D721Med (cell line): Measurements from ENCODE around the gene VKORC1.
"Not testable (repeated sequence)": the region's sequence is repeated elsewhere in the genome, so short reads cannot be mapped to it uniquely, and the experiment has no call there.

ENCODE experiments used
- DNase-seq: peaks from one replicate; pipeline ENCODE4 v3.0.0; 2011; ENCODE audit warnings: low spot score; ENCODE audit not compliant: insufficient read length
- FAIRE-seq: peaks from 2 replicates; lab custom pipeline; 2011; peaks lifted over from hg19 to GRCh38; lab: Jason Lieb, UNC
- CTCF ChIP-seq: IDR thresholded peaks from 2 replicates; pipeline ENCODE4 v1.5.1; 2012; ENCODE audit warnings: mild to moderate bottlenecking, control low read depth; ENCODE audit not compliant: insufficient read depth; ENCODE audit errors: missing control alignments

The VKORC1 gene

GRCh38 chr16:31109622-31110021 lies 15.0 kb upstream of the VKORC1 start:
- FAIRE-seq (no peak), DNase-seq (no peak)
- no peak for TF ChIP-seq CTCF

DNA sequence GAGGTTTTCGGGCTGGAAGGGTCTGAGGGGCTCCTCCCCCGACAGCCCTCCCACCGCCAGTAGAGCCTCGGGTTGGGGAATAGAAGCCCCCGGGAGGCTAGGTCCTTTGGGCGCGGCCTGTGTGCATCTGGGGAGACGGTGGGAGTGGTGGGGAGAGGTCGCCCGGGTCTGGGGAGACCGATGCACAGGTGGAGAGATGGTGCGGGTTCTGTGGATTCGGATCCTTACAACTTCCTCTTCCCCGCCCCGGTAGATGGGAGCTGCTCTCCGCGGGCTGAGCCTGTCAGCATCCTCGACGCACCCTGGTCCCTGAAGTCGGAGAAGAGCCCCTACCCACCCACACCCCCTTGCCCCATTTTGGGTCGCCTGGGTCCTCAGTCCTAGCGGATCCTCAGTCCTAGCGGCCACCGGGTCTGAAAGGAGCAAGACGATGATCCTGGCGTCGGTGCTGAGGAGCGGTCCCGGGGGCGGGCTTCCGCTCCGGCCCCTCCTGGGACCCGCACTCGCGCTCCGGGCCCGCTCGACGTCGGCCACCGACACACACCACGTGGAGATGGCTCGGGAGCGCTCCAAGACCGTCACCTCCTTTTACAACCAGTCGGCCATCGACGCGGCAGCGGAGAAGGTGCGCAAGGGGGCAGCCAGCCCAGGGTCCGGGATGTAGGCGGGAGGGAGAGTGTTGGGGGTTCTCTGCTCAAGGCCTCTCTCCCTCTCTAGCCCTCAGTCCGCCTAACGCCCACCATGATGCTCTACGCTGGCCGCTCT lies 14.4 kb upstream of the VKORC1 start:
- no peak for FAIRE-seq
- no peak for TF ChIP-seq CTCF
- DNase-seq, result no peak

GRCh38 chr16:31108035-31108793 lies 13.6 kb upstream of the VKORC1 start, which contains the start of gene BCKDK:
Gene BCKDK (plus strand): TSS chr16:31108386. CDS start chr16:31109224, 838 bp downstream.
- no peak for TF ChIP-seq CTCF
- DNase-seq, result peak; percentile 88
- FAIRE-seq, result no peak

DNA sequence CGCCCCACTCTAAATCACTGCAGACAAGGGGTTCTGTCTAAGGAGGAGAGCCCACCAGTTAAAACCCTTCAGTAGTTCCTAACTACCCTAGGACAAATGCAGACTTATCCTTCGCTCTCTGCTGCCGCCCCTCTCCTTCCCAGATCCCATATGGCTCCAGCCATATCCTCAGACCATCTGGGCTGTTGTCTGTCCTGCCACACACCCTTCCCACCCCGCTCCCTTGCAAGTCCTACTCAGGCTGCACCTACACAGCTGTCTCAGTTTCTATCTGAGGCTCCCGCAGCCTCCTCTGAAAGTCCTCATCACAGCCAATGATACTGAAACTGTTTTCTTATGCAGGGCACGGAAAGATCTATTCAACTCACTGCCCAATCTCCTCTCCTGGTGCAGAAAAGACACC lies 12.9 kb upstream of the VKORC1 start:
- DNase-seq, result no peak
- FAIRE-seq, result no peak

DNA sequence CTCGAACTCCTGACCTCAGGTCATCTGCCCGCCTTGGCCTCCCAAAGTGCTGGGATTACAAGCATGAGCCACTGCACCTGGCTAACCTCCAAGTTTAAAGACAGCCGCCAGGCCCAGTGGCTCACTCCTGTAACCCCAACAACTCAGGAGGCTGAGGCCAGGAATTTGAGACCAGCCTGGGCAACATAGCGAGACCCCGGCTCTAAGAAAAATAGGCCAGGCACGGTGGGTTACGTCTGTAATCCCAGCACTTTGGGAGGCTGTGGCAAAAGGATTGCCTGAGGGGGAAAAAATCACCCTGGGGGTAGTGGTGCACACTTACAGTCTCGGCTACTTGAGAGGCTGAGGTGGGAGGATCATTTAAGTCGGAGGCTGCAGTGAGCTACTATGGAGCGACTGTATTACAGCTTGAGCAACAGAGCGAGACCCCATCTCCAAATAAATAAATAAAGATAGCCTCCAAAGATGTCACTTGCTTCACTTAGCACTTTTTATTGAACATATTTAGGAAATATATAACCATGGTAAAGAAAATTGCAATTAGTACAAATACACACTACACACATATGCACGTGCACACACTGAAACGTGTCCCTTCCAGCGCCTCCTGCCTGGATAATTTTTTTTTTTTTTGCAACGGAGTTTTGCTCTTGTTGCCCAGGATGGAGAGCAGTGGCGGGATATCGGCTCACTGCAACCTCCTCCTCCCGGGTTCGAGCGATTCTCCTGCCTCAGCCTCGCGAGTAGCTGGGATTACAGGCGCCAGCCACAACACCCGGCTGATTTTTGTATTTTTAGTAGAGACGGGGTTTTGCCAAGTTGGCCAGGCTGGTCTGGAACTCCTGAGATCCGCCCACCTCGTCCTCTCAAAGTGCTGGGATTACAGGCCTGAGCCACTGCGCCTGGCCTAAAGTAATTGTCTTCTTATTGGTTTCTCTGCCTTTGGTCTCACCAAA lies 12.2 kb upstream of the VKORC1 start:
- no peak for DNase-seq
- no peak for FAIRE-seq
- TF ChIP-seq CTCF, result no peak

More for the DNA sequence above, 12.9 kb upstream of the VKORC1 start:
- TF ChIP-seq CTCF, result no peak

- DNase-seq (no peak), FAIRE-seq (no peak)
- TF ChIP-seq CTCF, result peak; percentile 42
Observed at GRCh38 chr16:31105677-31106213, 11.1 kb upstream of the VKORC1 start.

DNA sequence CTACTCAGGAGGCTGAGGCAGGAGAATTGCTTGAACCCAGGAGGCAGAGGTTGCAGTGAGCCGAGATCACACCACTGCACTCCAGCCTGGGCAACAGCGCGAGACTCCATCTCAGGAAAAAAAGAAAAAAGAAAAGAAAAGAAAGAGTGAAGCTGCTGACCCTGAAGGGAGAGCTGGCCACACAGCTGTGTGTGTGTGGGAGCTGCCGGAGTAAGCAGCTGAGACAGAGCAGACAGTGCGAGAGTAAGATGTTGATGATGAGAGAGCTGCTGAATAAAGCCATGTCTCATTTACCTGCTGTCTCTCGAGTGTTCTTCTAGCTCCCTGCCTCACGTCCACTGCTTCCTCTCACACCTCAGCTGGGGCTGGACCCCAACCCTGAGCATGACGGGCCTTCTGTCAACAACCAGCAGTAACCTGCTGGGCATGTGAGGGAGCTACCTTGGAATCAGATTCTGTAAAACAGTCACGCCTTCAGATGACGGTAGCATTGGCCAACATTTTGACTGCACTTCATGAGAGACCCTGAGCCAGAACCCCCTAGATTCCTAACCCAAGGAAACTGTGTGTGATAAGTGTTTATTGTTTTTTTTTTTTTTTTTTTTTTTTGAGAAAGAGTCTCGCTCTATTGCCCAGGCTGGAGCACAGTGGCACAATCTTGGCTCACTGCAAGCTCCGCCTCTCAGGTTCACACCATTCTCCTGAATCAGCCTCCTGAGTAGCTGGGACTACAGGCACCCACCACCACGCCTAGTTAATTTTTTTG lies 6.5 kb upstream of the VKORC1 start:
- not testable (repeated sequence) for FAIRE-seq, DNase-seq
